T47D (cell line): ENCODE data around the gene TMEM209.
"Not testable (repeated sequence)": the region's sequence is repeated elsewhere in the genome, so short reads cannot be mapped to it uniquely, and the experiment has no call there.

ENCODE experiments used
- DNase-seq, 2 experiments: peaks; one replicate each; pipeline versions ENCODE4 v3.0.0 to v3.0.0-alpha.2; 2011 to 2012; ENCODE audit warnings: low read depth in 1 of 2, low spot score in 1 of 2
- JUND ChIP-seq: IDR thresholded peaks from 2 replicates; pipeline ENCODE4 v1.6.1; 2012; ENCODE audit warnings: low read depth
- in situ Hi-C: cut with HindIII; loops from 2 replicates; pipeline ENCODE4 v1.10.0; 2016; ENCODE audit warnings: low sequenced_read_pairs, low pct_unique_long_range_greater_than_20kb

The TMEM209 gene

DNA sequence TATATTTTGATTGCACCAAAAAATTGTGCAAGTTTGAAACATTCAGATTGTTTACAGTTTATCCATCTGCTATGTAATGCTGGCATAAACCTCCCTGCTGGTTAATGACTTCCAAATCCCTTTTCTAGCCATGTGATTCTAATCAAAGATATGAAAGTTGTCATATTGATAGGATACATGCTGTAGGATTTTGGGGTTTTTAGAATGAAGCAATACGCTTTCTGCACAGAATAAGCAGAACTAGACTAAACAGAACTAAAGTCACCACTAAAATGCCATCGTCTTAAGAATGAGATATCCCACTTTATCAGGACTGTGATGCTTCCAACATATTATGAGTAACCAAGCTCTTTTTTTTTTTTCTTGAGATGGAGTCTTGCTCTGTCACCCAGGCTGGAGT is 3.3 kb upstream of the TMEM209 start:
- no peak for TF ChIP-seq JUND
- in situ Hi-C loops, result no loop called here
- no peak for DNase-seq

DNA sequence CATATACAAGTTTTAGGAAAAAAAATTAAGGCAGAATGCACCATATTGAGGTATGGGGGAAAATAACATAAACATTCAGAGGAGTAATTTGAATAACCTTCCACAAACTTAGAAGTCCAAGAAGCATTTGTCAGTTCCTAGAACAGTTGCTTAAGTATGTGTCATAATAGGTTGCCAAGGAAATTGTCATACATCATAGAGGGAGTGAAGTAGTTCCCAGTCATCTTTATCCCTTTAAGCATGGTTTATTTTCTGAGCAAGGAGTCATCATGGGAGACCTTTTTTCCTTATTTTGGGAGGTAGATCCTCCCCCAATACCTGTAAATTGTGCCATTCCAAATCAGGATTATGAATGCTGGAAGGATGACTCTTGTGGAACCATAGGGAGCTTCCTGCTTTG is 2.4 kb upstream of the TMEM209 start, which contains the start of gene SSMEM1:
SSMEM1 (plus strand) TSS at position 219 of the 400 bp plus-strand sequence; CDS start at position 270, 51 bp downstream.
- in situ Hi-C loops, result no loop called here
- no peak for DNase-seq

GRCh38 chr7:130207033-130207432 is 1.8 kb upstream of the TMEM209 start:
- in situ Hi-C loops, result no loop called here
- DNase-seq, result no peak
- no peak for TF ChIP-seq JUND

More for the DNA sequence above, 2.4 kb upstream of the TMEM209 start, which contains the start of gene SSMEM1:
- TF ChIP-seq JUND, result no peak

DNA sequence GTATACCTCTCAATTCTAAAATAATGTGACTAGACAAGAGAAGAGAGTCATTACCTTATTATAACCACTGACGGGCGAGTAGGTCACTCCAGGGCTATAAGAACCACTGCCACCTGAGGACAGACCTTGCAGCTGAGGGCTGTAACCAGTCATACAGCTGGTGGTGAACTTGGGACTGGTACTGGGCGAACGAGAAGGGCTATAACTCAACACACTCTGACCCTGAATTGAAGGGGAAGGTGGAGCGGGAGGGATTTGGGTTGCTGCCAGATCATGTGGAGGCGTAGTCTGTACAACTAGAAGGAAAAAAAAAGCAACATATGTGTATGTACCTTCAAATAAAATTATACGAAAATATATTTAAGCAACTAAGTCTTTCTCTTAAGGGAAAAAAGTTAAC is 3.4 kb downstream of the TMEM209 start:
- DNase-seq, result no peak
- TF ChIP-seq JUND, result no peak
- in situ Hi-C loops, result no loop called here

- no peak for TF ChIP-seq JUND
- no peak for DNase-seq
- in situ Hi-C loops, result no loop called here
These were observed 8.1 kb downstream of the TMEM209 start for GRCh38 chr7:130197094-130197493.

DNA sequence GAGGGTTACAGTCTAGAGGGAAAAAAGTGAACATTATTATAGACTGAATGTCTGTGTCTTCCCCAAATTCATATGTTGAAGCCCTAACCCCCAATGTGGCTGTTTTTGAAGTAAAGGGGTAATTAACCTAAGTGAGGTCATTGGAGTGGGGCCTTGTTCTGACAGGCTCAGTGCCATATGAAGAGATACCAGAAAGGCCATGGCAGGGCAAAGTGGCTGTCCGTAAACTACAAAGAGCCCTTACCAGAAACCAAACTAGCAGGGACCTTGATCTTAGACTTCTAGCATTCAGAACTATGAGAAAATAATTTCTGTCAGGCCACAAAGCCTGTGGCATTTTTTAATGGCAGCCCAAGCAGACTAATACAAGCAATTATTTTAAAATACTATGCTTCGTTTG is 8.7 kb downstream of the TMEM209 start:
- in situ Hi-C loops, result no loop called here
- no peak for TF ChIP-seq JUND
- DNase-seq, result no peak

- no peak for DNase-seq
- in situ Hi-C loops, result no loop called here
- no peak for TF ChIP-seq JUND
These were observed 9.8 kb downstream of the TMEM209 start for GRCh38 chr7:130195396-130195795.

- no peak for TF ChIP-seq JUND
- DNase-seq, result no peak
- in situ Hi-C loops, result no loop called here
These were observed 13.4 kb downstream of the TMEM209 start for GRCh38 chr7:130191791-130192190.

DNA sequence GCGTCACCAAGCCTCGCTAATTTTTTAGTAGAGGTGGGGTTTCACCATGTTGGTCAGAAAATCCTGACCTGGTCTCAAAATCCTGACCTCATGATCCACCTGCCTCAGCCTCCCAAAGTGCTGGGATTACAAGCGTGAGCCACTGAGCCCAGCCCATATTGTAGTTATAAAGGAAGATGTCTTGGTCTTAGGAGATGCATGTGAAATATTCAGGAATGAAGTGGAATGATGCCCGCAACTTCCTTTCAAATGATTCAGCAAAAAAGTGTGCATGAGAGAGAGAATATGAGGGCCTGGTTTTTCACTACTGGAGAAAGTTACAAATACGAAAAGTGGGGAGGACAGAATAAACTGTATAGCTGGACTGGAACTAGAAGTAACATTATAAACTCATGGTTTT is 15.9 kb downstream of the TMEM209 start:
- DNase-seq, result no peak
- TF ChIP-seq JUND, result no peak
- in situ Hi-C loops, result no loop called here

DNA sequence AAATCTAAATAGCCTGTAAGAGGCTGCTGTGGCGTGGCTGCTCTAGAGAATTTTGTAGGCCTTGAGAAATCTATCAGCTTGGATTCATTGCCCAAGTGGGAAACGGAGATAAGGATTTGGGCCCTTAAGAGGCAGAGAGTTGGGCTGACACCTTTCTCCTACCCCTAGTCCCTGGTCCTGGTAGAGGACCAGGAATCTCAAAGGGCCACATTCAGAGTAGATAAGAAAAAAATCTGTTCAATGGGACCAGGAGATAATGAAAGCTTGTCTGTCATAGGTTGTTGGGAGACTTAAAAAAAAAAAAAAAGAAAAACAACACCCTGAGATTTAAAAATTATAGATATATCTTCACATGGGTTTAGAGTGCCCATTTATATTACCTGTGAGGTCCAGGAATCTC is 17.8 kb downstream of the TMEM209 start:
- in situ Hi-C loops, result no loop called here
- DNase-seq, result no peak
- no peak for TF ChIP-seq JUND

- in situ Hi-C loops, DNase-seq: not testable (repeated sequence)
These were observed 20.9 kb downstream of the TMEM209 start for GRCh38 chr7:130184349-130184748.

DNA sequence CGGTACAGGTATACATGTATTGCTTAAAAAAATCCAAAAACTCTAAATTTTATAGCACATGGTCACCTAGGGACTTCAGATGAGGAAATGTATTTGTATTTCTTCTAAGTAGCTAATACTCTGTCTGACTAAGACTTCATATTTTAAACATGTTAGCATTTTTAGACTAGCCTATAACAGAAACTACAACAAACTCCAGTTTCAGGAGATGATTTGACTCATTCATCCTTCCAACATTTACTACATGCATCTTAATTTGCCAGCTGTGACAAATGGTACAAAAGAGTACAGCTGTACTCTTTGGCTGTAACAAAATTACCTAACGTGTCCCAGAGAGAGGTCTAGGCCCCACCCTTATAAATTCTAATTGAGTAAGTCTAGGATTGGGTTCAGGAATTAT is 22.2 kb downstream of the TMEM209 start:
- no peak for DNase-seq
- in situ Hi-C loops, result no loop called here
- no peak for TF ChIP-seq JUND

DNA sequence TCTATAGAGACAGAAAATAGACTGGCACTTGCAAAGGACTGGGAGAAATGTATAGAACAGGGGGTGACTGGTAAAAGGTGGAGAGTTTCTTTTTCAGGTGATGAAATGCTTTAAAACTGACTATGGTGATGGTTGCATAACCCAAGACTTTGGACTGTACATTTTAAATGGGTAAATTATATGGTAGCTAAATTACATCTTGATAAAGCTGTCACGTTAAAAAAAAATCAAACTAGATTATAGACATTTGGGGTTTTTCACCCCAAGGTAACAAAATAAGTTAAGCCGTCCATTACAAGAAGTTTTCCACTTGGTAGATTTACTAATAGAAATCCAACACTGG is 24.0 kb downstream of the TMEM209 start:
- TF ChIP-seq JUND, result no peak
- DNase-seq, result no peak
- in situ Hi-C loops, result no loop called here

GRCh38 chr7:130180571-130181262 is 24.5 kb downstream of the TMEM209 start:
- no peak for TF ChIP-seq JUND
- in situ Hi-C loops, result no loop called here
- DNase-seq, result no peak
